ENCODE results near the gene RAG2.

DNA sequence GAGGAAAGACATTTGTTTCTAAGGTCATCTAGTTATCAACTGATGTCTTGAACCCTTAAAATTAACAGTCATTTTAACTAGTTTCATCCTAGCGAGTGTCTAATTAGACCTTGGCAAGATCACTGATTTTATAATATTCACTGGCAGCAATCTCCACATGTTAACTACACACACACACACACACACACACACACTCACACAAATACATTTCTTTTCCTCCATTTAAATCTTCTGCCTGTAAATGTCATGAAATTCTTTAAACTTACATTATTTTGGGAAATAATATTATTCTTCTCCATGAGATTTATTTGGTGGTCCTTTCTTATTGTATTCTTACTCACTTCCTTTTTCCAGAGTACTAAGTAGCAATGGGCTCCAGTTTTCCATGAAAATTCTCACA, 6.6 kb downstream of the RAG2 start:
- TF ChIP-seq, protein P1, sequence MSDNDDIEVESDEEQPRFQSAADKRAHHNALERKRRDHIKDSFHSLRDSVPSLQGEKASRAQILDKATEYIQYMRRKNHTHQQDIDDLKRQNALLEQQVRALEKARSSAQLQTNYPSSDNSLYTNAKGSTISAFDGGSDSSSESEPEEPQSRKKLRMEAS (IDR thresholded peaks at IDR 0.05; ENCODE audit: insufficient read depth, insufficient read length): no peak
- TF ChIP-seq, protein P2, sequence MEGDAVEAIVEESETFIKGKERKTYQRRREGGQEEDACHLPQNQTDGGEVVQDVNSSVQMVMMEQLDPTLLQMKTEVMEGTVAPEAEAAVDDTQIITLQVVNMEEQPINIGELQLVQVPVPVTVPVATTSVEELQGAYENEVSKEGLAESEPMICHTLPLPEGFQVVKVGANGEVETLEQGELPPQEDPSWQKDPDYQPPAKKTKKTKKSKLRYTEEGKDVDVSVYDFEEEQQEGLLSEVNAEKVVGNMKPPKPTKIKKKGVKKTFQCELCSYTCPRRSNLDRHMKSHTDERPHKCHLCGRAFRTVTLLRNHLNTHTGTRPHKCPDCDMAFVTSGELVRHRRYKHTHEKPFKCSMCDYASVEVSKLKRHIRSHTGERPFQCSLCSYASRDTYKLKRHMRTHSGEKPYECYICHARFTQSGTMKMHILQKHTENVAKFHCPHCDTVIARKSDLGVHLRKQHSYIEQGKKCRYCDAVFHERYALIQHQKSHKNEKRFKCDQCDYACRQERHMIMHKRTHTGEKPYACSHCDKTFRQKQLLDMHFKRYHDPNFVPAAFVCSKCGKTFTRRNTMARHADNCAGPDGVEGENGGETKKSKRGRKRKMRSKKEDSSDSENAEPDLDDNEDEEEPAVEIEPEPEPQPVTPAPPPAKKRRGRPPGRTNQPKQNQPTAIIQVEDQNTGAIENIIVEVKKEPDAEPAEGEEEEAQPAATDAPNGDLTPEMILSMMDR (IDR thresholded peaks at IDR 0.05; ENCODE audit: extremely low read depth in 1 of 2, insufficient read depth in 1 of 2, low read depth in 1 of 2, low read length in 2 of 2): no peak
- TF ChIP-seq EZH2 (IDR thresholded peaks at IDR 0.05; ENCODE audit: borderline replicate concordance, low read depth, low read length, severe bottlenecking): no peak
- no peak for TF ChIP-seq POLR2AphosphoS5 (IDR thresholded peaks at IDR 0.05; ENCODE audit: insufficient read depth, low read depth, low read length)
- no peak for TF ChIP-seq POLR2A (IDR thresholded peaks at IDR 0.05; ENCODE audit: low read depth, low read length)
- no peak for TF ChIP-seq MYC (IDR thresholded peaks at IDR 0.05; ENCODE audit: low read depth, low read length)
- no peak for TF ChIP-seq GATA2 (IDR thresholded peaks at IDR 0.05; ENCODE audit: insufficient read depth, insufficient read length, low read depth, low read length)

Measured in endothelial cell of umbilical vein (primary cell).